Fibroblast of peridontal ligament (primary cell): ENCODE results near the gene TRIP13.
A peak's percentile ranks its signal among the peaks of the same experiment; 100 is the strongest.
"Not testable (repeated sequence)": the region's sequence is repeated elsewhere in the genome, so short reads cannot be mapped to it uniquely, and the experiment has no call there.

ENCODE experiments used
- DNase-seq: peaks from one replicate; pipeline ENCODE4 v3.0.0-alpha.2; 2010; ENCODE audit errors: extremely low read depth

Gene TRIP13

GRCh38 chr5:891837-892393, 769 bp upstream of the TRIP13 start:
- peak; percentile 19 for DNase-seq

- no peak for DNase-seq
These were observed 438 bp downstream of the TRIP13 start for GRCh38 chr5:893137-893506.

- DNase-seq: no peak
These were observed 1.0 kb downstream of the TRIP13 start for GRCh38 chr5:893711-894110.

- no peak for DNase-seq
These were observed 8.1 kb downstream of the TRIP13 start for GRCh38 chr5:900781-901180.

- no peak for DNase-seq
These were observed 9.6 kb downstream of the TRIP13 start for GRCh38 chr5:902129-902916.

GRCh38 chr5:903756-904096, 11.0 kb downstream of the TRIP13 start:
- no peak for DNase-seq

- no peak for DNase-seq
These were observed 12.5 kb downstream of the TRIP13 start for GRCh38 chr5:905139-905642.

- DNase-seq: no peak
These were observed 14.8 kb downstream of the TRIP13 start for GRCh38 chr5:907366-907910.

- DNase-seq: no peak
These were observed 15.5 kb downstream of the TRIP13 start for GRCh38 chr5:908172-908571.

- no peak for DNase-seq
These were observed 16.4 kb downstream of the TRIP13 start for GRCh38 chr5:909086-909485.

- no peak for DNase-seq
These were observed 17.5 kb downstream of the TRIP13 start for GRCh38 chr5:909994-910768.

GRCh38 chr5:910769-911160, 18.1 kb downstream of the TRIP13 start:
- DNase-seq: no peak

GRCh38 chr5:911601-912000, 18.9 kb downstream of the TRIP13 start:
- DNase-seq: peak; percentile 55

- peak; percentile 88 for DNase-seq
These were observed 19.8 kb downstream of the TRIP13 start for GRCh38 chr5:912280-913091.

- DNase-seq: no peak
These were observed 21.5 kb downstream of the TRIP13 start for GRCh38 chr5:914174-914573.

- DNase-seq: no peak
These were observed 21.9 kb downstream of the TRIP13 start for GRCh38 chr5:914612-915011.

- not testable (repeated sequence) for DNase-seq
These were observed 22.7 kb downstream of the TRIP13 start for GRCh38 chr5:915346-915745.

GRCh38 chr5:915946-916345, 23.3 kb downstream of the TRIP13 start:
- no peak for DNase-seq

- no peak for DNase-seq
These were observed 24.0 kb downstream of the TRIP13 start for GRCh38 chr5:916441-917293.

GRCh38 chr5:918717-919116, 26.0 kb downstream of the TRIP13 start:
- not testable (repeated sequence) for DNase-seq
